Thoracic aorta (tissue), 2 donors: ENCODE results near the gene TMOD3. TPM values are rescaled to one million over a fixed set of nuclear protein-coding genes. Genes with fewer than 3 reads are reported as not detected.
A peak's percentile ranks its signal among the peaks of the same experiment; 100 is the strongest.

Source experiments
- ATAC-seq: fragments of 150-250 bp; one replicate; pipeline ENCODE4 v1.8.0; 2017; ENCODE audit warnings: low read depth; ENCODE audit not compliant: insufficient number of reproducible peaks, low FRiP score
- DNase-seq: peaks from one replicate; pipeline ENCODE4 v3.0.0-alpha.2; 2020; ENCODE audit warnings: low spot score
- H3K27ac ChIP-seq, 2 donors: fragments of 200-600 bp; sonication (generic); 1 replicate in 1 of 2; 2 replicates in 1 of 2; pipeline ENCODE4 v1.5.1; 2016; ENCODE audit warnings: mild to moderate bottlenecking in 2 of 2, moderate library complexity in 2 of 2
- H3K27me3 ChIP-seq: fragments of 200-600 bp; sonication (generic); replicated peaks from 2 replicates; pipeline ENCODE4 v1.6.0; 2016; ENCODE audit warnings: mild to moderate bottlenecking; ENCODE audit not compliant: insufficient read depth
- H3K36me3 ChIP-seq: fragments of 200-600 bp; sonication (generic); one replicate; pipeline ENCODE4 v1.5.1; 2016
- H3K4me1 ChIP-seq, 2 donors: fragments of 200-600 bp; sonication (generic); 1 replicate in 1 of 2; 2 replicates in 1 of 2; pipeline versions ENCODE4 v1.5.1 to v1.6.0; 2016; ENCODE audit warnings: low read depth in 2 of 2, mild to moderate bottlenecking in 1 of 2; ENCODE audit not compliant: control insufficient read depth in 1 of 2
- H3K4me3 ChIP-seq: fragments of 200-600 bp; sonication (generic); 2 replicates; pipeline ENCODE4 v1.5.1; 2016; ENCODE audit warnings: mild to moderate bottlenecking
- H3K9me3 ChIP-seq: fragments of 200-600 bp; sonication (generic); 2 replicates; pipeline ENCODE4 v1.5.1; 2016
- total RNA-seq, 2 donors: library from RNA; depleted of rRNA; stranded (reverse); fragments of >200 nt; gene quantifications; one replicate each; pipeline versions ENCODE4 v1.1.0 to v1.2.3, GENCODE V29; 2016
- TF ChIP-seq, protein P1 (sequence below): fragments of 200-600 bp; sonication (generic); IDR thresholded peaks from one replicate; pipeline ENCODE4 v1.5.1; 2019; ENCODE audit warnings: antibody characterized with exemption

TMOD3 gene
- total RNA-seq, 2 donors from 2014 or later, result 27.3 to 38.1 TPM

DNA sequence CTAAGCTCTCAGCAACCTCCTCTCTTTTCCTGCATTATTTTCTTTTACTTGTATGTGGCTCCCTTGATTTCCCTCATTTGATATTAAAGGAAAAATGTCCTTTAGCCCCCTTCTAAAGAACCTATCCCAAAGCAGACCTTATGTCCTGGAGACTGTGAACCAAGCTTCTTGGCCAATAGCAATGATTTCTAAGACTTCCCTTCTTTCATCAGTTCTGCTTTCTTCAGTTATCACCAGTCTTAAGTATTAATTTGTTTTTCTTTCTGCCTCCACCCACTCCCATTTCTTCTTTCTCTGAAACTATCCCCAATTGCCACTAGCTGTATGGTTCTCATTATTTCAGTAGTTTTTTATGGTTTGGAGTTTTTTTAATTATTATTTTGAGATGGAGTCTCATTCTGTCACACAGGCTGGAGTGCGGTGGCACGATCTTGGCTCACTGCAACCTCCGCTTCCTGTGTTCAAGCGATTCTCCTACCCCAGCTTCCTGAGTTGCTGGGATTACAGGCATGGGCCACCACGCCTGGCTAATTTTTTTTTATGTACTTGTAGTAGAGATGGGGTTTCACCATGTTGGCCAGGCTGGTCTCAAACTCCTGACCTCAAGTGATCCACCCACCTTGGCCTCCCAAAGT lies 12.1 kb downstream of the TMOD3 start:
- Histone ChIP-seq H3K36me3 (no peaks in the 10 kb centered on the region), H3K27me3 (no peaks in the 10 kb centered on the region), H3K27ac (no peak overlapping the region), H3K9me3 (no peaks in the 10 kb centered on the region), H3K4me3 (no peak overlapping the region), H3K4me1 (peaks cover 60% of the 10 kb centered on the region in 2 donors)
- DNase-seq, result no peak
- no peak for ATAC-seq
- TF ChIP-seq, protein P1, sequence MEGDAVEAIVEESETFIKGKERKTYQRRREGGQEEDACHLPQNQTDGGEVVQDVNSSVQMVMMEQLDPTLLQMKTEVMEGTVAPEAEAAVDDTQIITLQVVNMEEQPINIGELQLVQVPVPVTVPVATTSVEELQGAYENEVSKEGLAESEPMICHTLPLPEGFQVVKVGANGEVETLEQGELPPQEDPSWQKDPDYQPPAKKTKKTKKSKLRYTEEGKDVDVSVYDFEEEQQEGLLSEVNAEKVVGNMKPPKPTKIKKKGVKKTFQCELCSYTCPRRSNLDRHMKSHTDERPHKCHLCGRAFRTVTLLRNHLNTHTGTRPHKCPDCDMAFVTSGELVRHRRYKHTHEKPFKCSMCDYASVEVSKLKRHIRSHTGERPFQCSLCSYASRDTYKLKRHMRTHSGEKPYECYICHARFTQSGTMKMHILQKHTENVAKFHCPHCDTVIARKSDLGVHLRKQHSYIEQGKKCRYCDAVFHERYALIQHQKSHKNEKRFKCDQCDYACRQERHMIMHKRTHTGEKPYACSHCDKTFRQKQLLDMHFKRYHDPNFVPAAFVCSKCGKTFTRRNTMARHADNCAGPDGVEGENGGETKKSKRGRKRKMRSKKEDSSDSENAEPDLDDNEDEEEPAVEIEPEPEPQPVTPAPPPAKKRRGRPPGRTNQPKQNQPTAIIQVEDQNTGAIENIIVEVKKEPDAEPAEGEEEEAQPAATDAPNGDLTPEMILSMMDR, result no peak

- no peak overlapping the region for H3K27ac ChIP-seq
- ATAC-seq (no peak), DNase-seq (no peak)
- TF ChIP-seq, protein P1, result no peak
- H3K27me3 ChIP-seq, result no peaks in the 10 kb centered on the region
- no peaks in the 10 kb centered on the region for H3K36me3 ChIP-seq
- H3K4me1 ChIP-seq, result peaks cover 60 to 65% of the 10 kb centered on the region in 2 donors
- H3K4me3 ChIP-seq, result no peak overlapping the region
- no peaks in the 10 kb centered on the region for H3K9me3 ChIP-seq
Measured at GRCh38 chr15:51842265-51842664, 12.8 kb downstream of the TMOD3 start.

DNA sequence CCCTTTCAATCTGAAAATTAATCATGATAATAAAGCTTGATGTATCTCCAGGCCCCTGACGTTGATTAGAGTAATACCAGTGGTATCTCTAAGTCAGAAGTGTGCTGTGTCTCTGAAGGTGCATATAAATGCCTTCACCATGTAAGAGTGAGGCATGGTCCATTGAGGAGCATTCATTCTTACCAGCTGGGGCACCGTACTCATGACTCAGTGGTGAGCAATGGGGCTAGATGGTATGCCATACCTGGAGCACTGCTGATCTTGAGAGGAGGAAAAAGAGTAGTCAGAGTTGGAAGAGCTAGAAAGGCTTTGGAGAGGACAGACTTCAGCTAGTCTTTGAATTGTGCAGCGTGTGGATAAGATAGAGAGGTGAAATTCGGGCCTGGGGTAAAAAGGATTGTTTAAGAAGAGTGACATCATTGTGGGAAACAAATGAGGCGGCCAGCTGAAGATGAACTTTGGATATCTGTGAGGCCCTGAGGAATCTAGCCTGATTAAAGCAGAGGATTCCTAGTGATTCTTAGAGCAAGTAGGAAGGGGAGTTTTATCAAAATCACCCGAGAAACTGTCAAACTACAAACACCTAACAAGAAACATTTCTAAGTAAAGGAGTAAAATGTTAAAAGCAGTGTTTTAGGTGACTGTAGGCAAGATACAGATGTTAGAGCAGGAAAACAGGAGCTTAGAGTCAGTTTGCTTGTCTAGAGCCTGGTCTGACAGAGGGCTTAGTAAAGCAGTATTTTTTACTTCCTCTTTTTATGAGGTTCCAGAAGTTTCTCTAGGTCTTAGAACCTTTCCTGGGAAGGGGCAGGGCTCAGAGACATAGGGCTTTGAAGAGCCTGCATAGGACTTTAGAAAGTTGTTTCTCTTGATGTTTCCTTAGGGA lies 13.6 kb downstream of the TMOD3 start:
- no peak for DNase-seq
- Histone ChIP-seq H3K36me3 (no peaks in the 10 kb centered on the region), H3K4me3 (no peak overlapping the region), H3K9me3 (no peaks in the 10 kb centered on the region), H3K4me1 (peaks cover 60 to 67% of the 10 kb centered on the region in 2 donors), H3K27ac (peak overlapping the region in 1 of 2 donors; percentile 4), H3K27me3 (no peaks in the 10 kb centered on the region)
- ATAC-seq, result no peak
- TF ChIP-seq, protein P1, result no peak

GRCh38 chr15:51844747-51845426 lies 15.4 kb downstream of the TMOD3 start:
- peaks cover 59 to 83% of the 10 kb centered on the region in 2 donors for H3K4me1 ChIP-seq
- H3K27ac ChIP-seq, result peak overlapping the region in 1 of 2 donors; percentile 3

More at GRCh38 chr15:51844747-51845426, 15.4 kb downstream of the TMOD3 start:
- ATAC-seq (no peak), DNase-seq (no peak)
- H3K9me3 ChIP-seq, result no peaks in the 10 kb centered on the region
- no peaks in the 10 kb centered on the region for H3K36me3 ChIP-seq
- H3K4me3 ChIP-seq, result no peak overlapping the region
- no peaks in the 10 kb centered on the region for H3K27me3 ChIP-seq
- TF ChIP-seq, protein P1, result no peak
